ENCODE results near the gene PDGFC.

- no peak for TF ChIP-seq CTCF (IDR thresholded peaks at IDR 0.05)
- TF ChIP-seq POLR2A (IDR thresholded peaks at IDR 0.05): no peak
- no peak for TF ChIP-seq EP300 (IDR thresholded peaks at IDR 0.05)
- no peak for TF ChIP-seq POLR2AphosphoS5 (IDR thresholded peaks at IDR 0.05)
These were observed 86.2 kb downstream of the PDGFC start for GRCh38 chr4:156885374-156885773.

Data from gastroesophageal sphincter (tissue), 3 donors.